CD1c-positive myeloid dendritic cell (primary cell): ENCODE results near the gene UMPS.
"Not testable (repeated sequence)": the region's sequence is repeated elsewhere in the genome, so short reads cannot be mapped to it uniquely, and the experiment has no call there.

Source experiments
- DNase-seq: peaks from one replicate; pipeline ENCODE4 v3.0.0-alpha.2; 2016; ENCODE audit errors: extremely low spot score

The UMPS gene

GRCh38 chr3:124707223-124707622, 23.0 kb upstream of the UMPS start:
- not testable (repeated sequence) for DNase-seq

GRCh38 chr3:124707656-124708062, 22.6 kb upstream of the UMPS start:
- DNase-seq, result no peak

- no peak for DNase-seq
These were observed 15.9 kb upstream of the UMPS start for GRCh38 chr3:124714223-124714853.

GRCh38 chr3:124722589-124722988, 7.7 kb upstream of the UMPS start:
- no peak for DNase-seq

GRCh38 chr3:124730941-124731297, 667 bp downstream of the UMPS start:
- no peak for DNase-seq

- no peak for DNase-seq
These were observed 1.5 kb downstream of the UMPS start for GRCh38 chr3:124731760-124732159.

GRCh38 chr3:124741027-124741426, 10.8 kb downstream of the UMPS start:
- DNase-seq, result no peak

- DNase-seq, result no peak
These were observed 15.5 kb downstream of the UMPS start for GRCh38 chr3:124745756-124746155.

- no peak for DNase-seq
These were observed 17.1 kb downstream of the UMPS start for GRCh38 chr3:124747111-124747981.

- DNase-seq, result no peak
These were observed 18.4 kb downstream of the UMPS start for GRCh38 chr3:124748560-124749198.

GRCh38 chr3:124749877-124750276, 19.6 kb downstream of the UMPS start:
- not testable (repeated sequence) for DNase-seq

GRCh38 chr3:124751501-124751900, 21.2 kb downstream of the UMPS start:
- no peak for DNase-seq

GRCh38 chr3:124752051-124752450, 21.8 kb downstream of the UMPS start:
- no peak for DNase-seq

- not testable (repeated sequence) for DNase-seq
These were observed 27.7 kb downstream of the UMPS start for GRCh38 chr3:124757926-124758325.

GRCh38 chr3:124758851-124759635, 28.8 kb downstream of the UMPS start:
- no peak for DNase-seq

GRCh38 chr3:124759666-124760401, 29.6 kb downstream of the UMPS start:
- no peak for DNase-seq

GRCh38 chr3:124760601-124761000, 30.3 kb downstream of the UMPS start:
- no peak for DNase-seq

GRCh38 chr3:124761250-124761796, 31.1 kb downstream of the UMPS start:
- peak; percentile 87 for DNase-seq

GRCh38 chr3:124761935-124762660, 31.8 kb downstream of the UMPS start:
- DNase-seq, result no peak

- no peak for DNase-seq
These were observed 32.4 kb downstream of the UMPS start for GRCh38 chr3:124762661-124763011.
